GM19240 (cell line): Measurements from ENCODE around the gene CFAP70.

Experiments
- DNase-seq: peaks from one replicate; pipeline ENCODE4 v3.0.0; 2011; ENCODE audit warnings: low spot score; ENCODE audit not compliant: insufficient read length

The CFAP70 gene

GRCh38 chr10:73217628-73218027 is 141.0 kb downstream of the CFAP70 start:
- no peak for DNase-seq

GRCh38 chr10:73215749-73216148 is 142.9 kb downstream of the CFAP70 start:
- no peak for DNase-seq

- no peak for DNase-seq
Observed at GRCh38 chr10:73211106-73211811, 147.4 kb downstream of the CFAP70 start.

GRCh38 chr10:73210395-73211105 is 148.1 kb downstream of the CFAP70 start:
- no peak for DNase-seq

- DNase-seq, result no peak
Observed at GRCh38 chr10:73209705-73210104, 149.0 kb downstream of the CFAP70 start.

- DNase-seq, result no peak
Observed at GRCh38 chr10:73207883-73208282, 150.8 kb downstream of the CFAP70 start.

GRCh38 chr10:73206385-73206784 is 152.3 kb downstream of the CFAP70 start:
- DNase-seq, result no peak

GRCh38 chr10:73205890-73206289 is 152.8 kb downstream of the CFAP70 start:
- DNase-seq, result no peak

- DNase-seq, result no peak
Observed at GRCh38 chr10:73205081-73205480, 153.6 kb downstream of the CFAP70 start.
